T-helper 9 cell (primary cell): ENCODE measurements around the gene TADA2B.
"Not testable (repeated sequence)": the region's sequence is repeated elsewhere in the genome, so short reads cannot be mapped to it uniquely, and the experiment has no call there.

Experiments used
- DNase-seq: peaks from one replicate; pipeline ENCODE4 v3.0.0-alpha.2; 2020

The TADA2B gene

DNA sequence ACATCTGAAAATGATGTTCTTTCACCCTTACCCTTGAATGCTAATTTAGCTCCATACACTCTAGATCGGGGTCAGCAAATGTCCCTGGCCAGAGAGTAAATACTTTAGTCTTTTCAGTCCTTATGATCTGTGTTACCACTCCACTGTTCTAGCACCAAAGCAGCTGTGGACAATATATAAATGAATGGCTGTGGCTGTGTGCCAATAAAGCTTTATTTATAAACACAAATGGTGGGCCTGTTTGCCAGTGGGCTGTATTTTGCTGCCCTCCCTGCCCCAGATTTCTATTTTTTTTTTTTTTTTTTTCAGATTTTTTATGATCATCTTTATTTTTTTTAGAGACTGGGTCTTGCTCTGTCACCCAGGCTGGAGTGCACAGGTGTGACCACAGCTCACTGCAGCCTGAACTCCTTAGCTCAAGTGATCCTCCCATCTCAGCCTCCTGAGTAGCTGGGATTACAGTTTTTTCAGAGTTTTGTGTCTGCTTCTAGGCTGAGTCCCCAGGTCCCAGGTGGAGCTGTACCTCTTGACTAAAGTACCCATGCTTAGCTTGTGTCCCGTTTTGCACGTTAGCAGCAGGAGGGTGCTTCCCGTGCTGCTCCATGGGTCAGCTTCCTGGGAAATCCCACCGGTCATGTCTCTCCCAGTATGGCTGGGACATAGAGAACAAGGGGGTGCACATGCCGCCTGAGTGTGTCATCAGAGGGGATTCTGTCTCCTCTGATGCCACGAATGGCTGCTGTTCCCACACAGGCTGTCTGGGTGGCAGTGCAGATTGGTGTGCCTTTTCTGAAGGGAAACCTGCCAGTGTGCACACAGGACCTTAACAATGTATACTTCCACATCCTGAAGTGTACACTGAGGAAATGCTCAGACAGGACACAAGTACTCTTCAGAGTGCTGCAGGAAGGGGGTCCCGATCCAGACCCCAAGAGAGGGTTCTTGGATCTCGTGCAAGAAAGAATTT, 40.7 kb downstream of the TADA2B start:
- DNase-seq: no peak

DNA sequence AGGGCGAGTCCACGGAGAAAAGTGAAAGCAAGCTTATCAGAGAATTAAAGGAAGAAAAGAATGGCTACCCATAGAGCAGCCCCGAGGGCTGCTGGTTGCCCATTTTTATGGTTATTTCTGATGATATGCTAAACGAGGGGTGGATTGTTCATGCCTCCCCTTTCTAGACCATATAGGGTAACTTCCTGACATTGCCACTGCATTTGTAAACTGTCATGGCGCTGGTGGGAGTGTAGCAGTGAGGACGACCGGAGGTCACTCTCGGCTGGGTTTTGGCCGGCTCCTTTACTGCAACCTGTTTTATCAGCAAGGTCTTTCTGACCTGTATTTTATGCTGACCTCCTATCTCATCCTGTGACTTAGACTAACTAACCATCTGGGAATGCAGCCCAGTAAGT, 41.4 kb downstream of the TADA2B start:
- not testable (repeated sequence) for DNase-seq

DNA sequence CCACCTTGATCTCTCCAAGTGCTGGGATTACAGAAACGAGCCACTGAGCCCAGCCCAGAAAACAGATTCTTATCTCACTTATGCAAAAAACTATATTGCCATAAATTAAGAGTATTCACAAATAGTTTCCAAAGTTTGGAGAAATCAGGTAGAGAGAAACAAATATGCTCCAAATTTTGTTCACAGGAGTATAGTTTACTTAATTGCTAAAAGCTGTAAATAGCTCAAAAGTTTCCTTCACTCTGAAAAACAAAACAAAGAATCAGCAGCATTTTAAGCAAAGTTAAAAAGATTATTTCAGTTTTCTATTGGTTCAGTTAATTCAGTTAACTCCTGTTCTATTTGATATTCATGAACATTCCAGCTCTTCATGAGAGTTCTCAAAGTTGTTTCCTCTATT, 43.2 kb downstream of the TADA2B start:
- no peak for DNase-seq

DNA sequence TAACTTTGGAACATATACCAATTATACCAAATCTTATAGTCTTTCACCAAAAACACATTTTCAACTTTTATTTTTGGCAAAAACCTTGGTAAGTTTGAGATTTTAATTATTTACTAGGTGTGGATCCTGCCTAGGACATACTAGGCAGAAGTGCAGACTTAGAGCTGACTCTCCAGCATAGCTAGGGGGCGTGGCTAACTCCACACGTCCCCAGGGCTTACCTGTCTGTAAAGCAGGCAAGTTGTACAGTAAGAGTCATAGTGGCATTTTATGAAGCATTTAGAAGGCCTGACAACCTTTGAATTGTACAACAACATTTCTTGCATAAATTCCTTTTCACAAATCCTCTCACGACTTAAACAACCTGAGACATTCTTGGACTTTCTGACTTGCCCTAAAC, 43.9 kb downstream of the TADA2B start:
- no peak for DNase-seq

DNA sequence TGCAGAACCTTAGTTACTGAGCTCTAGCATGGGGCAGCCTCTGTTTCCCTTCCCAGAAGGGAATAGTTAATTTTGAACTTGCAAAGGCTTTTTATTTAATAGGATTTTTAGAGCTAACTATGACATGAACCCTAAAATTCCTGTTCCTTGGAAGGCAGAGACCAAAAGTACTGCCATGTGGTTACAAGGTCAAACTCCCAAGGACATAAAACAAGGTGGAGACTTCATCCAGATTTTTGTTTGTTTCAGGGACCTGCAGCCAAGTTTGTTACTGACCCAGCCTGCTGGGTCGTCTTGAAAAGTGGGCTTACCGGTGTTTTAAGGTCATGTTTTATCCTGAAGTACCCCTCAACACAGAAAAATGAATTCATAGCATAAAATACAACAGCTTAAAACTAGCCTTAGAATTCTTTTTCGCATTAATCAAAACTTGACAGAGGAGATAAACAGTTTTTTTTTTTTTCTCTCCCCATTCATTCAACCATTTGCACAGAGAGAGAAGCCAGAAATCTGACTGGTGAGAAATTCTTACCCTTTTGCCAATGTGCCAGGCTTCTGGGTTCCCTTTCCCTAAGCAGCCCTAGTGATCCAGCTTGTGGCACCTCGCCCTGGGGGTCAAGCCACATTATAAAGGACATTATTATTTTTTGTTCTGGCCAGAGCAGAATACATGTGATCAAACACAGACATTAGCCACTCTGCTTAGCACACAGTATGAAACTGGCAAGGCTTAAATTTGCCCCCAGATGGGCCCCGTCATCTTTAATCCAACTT, 46.2 kb downstream of the TADA2B start:
- no peak for DNase-seq

DNA sequence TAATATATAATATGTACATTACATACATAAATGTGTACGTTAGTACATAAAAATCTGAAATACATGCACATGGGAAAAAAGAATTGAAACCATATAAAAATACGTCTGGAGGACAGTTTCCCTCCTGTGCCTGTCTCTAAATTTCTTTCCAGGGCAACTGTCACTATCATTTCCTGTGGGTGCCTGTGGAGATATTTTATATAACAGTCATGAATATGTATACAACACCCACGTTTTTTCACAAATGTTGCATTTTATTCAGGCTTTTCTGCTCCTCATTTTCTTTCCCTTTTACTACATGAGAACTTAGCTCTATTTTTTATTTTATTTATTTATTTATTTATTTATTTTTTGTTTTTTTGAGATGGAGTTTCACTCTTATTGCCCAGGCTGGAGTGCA, 48.9 kb downstream of the TADA2B start:
- DNase-seq: no peak

DNA sequence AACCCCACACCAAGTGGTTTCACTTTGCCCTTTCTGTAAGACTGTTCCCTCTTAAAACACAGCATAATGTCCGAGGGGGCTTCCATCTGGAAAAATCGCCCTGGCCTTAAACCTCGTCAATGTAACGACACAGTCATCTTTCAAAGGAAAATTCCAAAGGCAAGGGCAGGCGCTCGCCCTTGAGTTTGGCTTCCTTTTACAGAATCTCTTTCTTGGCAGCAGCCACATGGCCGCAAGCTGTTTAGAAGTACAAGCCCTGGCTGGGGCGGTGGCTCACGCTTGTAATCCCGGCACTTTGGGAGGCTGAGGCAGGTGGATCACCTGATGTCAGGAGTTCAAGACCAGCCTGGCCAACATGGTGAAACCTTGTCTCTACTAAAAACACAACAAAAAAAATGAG, 51.7 kb downstream of the TADA2B start:
- DNase-seq: no peak

DNA sequence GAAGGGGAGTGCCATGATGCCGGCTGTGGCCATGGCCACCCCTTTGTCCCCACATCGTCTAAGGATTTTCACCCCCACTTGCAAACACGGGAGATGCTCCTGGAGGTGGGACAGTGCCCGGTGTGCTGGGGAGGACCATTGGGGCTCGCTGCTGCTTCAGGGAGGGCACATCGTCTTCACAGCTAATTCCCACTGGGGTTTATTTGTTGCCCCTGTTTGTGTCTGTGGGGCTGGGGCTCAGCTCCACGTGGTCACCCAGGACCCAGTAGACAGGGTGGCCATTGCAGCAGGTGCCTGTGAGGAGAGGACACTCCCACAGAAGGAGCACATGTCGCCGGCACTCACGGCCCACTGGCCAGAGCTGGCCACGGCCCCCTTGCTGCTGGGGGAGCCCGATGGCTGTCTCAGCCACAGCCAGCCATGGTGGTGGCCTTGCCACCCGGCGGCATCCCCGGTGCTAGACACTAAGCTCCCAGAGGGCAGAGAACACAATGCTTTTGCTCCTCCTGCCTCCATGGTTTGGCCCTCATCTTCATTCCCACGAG, 52.5 kb downstream of the TADA2B start:
- no peak for DNase-seq

DNA sequence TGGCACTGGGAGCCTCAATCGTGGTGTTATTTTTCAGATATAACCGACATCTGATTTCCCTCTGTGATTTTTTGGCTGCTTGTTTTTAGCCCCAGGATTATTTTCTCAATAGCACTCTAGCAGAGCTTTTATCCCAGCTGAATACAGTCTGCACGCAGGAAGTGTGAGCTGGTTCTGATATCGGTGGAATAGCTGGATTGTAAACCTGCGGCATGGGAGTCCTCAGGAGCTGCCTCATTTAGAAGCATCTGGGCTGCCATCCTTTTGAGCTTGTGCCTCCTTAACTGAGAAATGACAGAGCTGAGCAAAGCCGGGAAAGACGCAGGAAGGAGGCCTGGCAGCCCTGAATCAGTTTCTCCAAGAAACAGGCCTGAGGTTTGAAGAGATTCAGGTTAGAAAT, 53.1 kb downstream of the TADA2B start:
- DNase-seq: no peak

DNA sequence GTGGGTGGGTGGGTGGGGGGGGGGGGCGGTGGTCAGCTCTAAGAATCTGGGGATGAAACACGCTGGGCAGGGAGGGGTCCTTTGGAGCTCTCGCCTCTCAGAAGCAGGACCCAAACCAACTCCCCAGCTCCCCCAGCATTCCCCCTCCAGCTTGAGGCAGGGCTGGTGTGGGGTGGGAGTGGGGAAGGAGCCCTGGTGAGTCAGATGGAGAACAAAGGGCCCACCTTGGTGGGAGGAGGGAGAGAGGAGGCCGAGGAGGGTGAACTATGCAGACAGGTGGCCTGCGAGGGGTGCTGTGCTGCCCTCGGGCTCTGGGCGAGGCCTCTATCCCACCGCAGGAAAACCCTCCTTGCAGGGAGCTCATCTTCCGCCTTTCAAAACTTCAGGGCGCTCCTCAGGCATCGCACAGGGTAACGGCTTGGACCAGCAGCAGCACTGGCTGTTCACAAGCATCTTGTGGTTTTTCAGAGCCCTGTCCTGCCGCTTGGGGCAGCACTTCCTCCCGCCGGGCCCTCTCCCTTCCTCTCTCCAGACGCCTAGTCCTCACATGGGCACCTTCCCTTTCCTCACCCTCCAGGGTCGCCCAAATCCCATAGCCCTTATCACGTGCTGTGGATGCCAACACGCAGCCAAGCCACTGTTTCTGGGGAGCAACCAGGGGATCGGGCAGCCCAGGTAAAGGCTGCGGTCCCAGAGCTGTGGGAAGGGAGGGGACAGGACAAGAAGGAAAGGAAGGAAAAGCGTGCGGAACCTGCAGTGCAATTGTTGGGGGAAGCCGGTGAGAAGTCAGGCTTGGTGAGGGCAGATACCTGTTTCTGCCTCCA, 58.7 kb downstream of the TADA2B start:
- peak; percentile 36 for DNase-seq

DNA sequence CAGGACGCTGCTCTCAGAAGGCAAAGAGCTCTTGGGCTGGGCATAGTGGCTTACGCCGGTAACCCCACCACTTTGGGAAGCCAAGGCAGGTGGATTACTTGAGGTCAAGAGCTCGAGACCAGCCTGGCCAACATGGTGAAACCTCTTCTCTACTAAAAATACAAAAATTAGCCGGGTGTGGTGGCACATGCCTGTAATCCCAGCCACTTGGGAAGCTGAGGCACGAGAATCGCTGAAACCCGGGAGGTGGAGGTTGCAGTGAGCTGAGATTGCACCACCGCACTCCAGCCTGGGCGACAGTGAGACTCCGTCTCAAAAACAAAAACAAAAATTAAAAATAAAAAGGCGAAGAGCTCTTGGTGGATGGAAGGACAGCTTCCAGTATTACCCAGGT, 59.3 kb downstream of the TADA2B start:
- DNase-seq: not testable (repeated sequence)

DNA sequence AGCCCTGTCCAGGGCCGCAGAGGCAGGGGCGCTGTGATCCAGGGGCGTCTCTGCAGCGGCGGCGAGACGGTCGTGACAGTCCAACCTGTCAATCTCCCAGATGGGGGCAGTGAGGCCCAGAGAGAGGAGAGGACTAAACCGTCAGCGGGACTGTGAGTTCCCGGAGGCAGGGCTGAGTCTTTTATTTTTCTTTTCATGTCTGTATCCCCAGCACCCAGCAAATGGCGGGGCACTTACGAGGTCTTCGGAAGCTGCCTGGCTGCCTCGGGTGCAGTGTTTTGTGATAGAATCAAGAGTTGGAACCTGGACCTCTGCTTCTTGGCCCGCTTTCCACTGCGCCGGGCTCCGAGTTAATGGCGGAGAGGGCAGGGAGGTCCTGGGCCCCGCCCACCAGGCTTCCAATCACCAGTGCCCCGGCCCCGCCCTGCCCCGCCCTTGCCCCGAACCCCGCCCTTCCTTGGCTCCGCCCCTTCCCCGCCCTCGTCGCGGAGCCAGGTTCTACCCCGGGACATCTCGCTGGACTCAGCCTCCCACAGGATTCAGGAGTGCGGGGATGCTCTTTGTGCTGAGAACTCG, 59.9 kb downstream of the TADA2B start:
- DNase-seq: peak; percentile 76

DNA sequence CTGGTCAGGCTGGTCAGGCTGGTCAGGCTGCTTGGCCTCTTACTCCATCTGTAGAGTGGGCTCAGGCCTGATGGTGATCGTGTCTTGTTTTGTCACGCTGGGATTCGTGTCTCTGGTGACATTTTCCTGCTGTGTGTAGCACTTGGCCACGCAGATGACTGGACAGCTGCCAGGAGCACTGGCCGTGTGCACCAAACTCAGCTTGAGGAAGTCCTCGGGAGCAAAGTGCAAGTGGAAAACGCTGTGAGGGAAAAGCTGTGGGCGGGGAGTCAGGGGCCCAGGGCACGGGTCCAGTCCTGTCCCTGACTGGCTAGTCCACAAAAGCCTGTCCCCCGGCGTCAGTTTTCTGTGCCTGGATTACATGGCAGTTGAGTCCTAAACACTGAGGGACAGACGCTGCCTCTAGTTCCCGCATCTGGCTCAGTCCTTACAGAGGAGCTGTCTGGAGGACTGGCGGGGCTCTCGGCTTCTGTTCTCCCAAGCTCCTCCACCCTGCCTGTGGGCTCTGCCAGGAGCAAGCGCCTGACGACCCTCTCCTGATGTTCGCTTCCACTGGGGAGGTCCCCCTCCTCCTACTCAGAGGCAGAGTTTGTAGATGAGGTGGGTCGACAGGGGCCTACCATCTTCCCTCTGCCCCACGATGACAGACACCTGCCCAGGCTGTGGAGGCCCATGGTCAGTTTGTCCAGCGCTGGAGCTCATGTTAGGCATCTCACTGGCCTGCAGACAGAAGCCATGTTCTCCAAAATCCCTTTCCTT, 60.6 kb downstream of the TADA2B start:
- DNase-seq: no peak

DNA sequence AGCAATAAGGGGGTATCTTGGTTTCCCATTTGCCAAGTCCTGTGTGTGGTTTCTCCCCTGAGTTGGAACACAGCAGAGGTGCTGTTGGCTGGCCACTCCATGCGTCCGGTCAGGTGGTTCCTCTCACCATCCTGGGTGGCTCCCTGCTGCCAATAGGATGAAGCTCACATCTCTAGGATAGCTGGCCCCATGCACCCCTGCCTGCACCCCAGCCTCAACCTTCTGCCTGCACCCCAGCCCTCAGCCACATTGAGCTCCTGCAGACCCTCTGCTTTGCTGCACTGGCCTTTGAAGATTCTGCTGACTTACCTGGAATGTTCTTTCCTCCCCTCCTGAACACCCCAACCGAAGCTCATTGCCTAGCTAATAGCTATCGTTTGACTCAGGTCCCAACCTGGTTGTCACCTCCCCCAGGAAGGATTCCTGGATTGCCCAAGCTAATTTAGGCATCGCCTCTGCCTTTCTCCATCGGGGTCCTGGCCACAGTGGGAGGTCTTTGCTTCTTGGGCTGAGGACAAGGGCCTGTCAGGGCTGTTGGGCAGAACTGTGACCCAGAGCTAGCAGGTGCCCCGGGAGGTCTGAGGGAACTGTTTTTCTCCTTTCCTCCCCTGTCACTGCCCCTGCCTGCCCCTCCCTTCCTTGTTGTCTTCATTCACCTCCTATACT, 61.3 kb downstream of the TADA2B start:
- DNase-seq: no peak

DNA sequence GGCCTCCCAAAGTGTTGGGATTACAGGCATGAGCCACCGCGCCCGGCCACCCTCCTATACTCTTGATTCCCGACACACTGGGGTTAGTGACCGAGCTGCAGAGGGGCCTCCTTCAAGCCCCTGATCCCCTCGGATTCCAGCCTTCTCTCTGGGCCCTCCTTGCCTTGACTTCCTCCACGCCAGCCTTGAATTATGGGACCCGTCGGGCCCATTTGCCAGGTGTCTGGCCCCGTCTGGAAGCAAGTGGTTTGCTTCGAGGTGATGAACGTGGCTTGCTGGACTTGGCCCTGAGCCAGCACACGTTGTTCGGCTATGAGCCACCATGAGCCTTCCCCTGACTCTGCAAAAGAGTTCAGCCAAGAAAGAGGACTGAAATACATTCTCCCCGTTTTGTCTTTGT, 62.1 kb downstream of the TADA2B start:
- no peak for DNase-seq

DNA sequence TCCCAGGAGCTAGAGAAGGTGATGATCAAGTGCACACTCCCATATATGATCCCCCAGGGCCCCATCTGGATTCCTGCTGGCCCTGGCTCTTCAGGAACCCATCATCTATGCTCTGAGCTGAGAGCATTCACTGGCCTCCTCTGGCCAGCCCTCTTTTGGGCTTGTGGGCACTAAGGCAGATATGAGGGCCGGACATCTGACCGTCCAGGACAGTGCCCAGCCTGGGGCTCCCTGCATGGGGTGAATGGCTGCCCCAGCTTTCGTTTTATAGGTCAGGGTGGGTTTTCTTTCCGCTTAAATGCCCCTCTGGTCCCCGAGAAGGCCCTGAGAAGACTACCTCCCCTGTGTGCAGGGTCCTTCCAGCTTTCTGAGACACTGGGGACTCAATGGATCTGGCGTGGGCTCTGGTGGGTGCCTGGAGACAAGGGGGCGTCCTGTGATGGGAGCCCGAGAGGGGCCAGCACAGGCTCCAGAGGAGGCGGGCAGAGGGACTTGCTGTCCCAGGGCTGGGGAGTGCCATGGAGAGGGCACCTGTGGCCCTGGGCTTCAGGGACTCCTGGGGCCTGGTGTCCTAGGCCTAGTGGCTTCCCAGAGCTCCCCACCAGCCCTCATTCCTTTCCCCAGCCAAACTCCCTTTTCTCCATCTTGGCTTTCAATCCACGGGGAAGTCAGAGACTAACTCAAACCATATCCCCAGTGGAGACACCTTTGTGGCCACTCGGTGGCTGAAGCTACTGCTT, 64.2 kb downstream of the TADA2B start:
- no peak for DNase-seq
